Esophagus squamous epithelium (tissue), 4 donors: Measurements from ENCODE around the gene KCNG4.

ENCODE experiments used
- POLR2A ChIP-seq, 4 donors: fragments of 450-650 bp; IDR thresholded peaks; one replicate each; pipeline ENCODE4 v1.6.1; 2017; ENCODE audit warnings: antibody characterized with exemption in 4 of 4, mild to moderate bottlenecking in 4 of 4, moderate library complexity in 3 of 4
- TF ChIP-seq, protein P1 (sequence below), 6 experiments: fragments of 450-650 bp in 4 of 6; fragments of 200-600 bp in 2 of 6; sonication (generic) in 2 of 6; IDR thresholded peaks; one replicate each; pipeline ENCODE4 v1.5.1; 2016 to 2019; ENCODE audit warnings: antibody characterized with exemption in 6 of 6, mild to moderate bottlenecking in 4 of 6, moderate library complexity in 4 of 6

DNA sequence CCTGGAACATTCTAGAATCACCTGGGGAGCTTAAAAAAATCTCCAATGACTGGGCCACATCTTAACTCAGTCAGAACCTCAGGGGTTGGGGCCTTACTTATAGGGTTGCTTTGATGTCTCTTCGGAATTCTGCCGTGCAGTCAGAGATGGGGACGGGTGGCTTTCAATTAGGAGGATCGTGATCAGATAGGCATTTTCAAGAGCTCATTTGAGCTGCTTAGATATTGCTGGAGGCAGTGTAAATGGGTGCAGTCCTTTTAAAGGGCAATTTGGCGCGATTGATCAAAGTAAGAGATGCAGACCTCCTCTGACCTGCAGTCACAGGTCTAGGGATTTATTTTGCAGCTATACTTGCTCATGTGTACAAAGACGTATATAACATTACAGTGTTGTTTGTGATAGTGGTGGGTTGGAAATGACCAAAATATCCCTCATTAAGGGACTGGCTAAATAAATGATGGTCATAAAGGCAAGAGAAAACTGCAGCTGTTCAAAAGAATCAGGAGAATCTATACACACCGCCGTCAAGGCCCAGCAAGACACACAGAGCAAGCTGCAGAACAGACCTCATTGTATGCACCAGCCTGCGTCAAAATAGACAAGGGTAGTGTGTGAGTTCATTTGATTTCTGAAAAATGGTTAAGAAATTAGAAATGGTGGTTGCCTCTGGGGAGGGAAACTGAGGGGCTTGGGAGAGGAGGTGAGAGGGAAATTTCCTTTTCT is 6.3 kb upstream of the KCNG4 start:
- TF ChIP-seq, protein P1, sequence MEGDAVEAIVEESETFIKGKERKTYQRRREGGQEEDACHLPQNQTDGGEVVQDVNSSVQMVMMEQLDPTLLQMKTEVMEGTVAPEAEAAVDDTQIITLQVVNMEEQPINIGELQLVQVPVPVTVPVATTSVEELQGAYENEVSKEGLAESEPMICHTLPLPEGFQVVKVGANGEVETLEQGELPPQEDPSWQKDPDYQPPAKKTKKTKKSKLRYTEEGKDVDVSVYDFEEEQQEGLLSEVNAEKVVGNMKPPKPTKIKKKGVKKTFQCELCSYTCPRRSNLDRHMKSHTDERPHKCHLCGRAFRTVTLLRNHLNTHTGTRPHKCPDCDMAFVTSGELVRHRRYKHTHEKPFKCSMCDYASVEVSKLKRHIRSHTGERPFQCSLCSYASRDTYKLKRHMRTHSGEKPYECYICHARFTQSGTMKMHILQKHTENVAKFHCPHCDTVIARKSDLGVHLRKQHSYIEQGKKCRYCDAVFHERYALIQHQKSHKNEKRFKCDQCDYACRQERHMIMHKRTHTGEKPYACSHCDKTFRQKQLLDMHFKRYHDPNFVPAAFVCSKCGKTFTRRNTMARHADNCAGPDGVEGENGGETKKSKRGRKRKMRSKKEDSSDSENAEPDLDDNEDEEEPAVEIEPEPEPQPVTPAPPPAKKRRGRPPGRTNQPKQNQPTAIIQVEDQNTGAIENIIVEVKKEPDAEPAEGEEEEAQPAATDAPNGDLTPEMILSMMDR (IDR thresholded peaks at IDR 0.05), result no peak
- no peak for TF ChIP-seq POLR2A (IDR thresholded peaks at IDR 0.05)
